ENCODE data around the gene ECI2.
A peak's percentile ranks its signal among the peaks of the same experiment; 100 is the strongest.

ECI2 gene

GRCh38 chr6:4134841-4135664 lies at the start of gene ECI2:
Gene ECI2, minus strand, starts transcription at chr6:4135575. Its CDS starts 15 bp downstream, at chr6:4135560.
- DNase-seq (ENCODE audit: low read depth): peak; percentile 81

- peak; percentile 60 for DNase-seq (ENCODE audit: low read depth)
These were observed 45.4 kb upstream of the ECI2 start for GRCh38 chr6:4180652-4181255.

GRCh38 chr6:4179960-4180651 lies 44.7 kb upstream of the ECI2 start:
- DNase-seq (ENCODE audit: low read depth): peak; percentile 7

- DNase-seq (ENCODE audit: low read depth): no peak
These were observed 43.5 kb upstream of the ECI2 start for GRCh38 chr6:4178737-4179333.

- DNase-seq (ENCODE audit: low read depth): no peak
These were observed 41.5 kb upstream of the ECI2 start for GRCh38 chr6:4176907-4177306.

- DNase-seq (ENCODE audit: low read depth): no peak
These were observed 38.7 kb upstream of the ECI2 start for GRCh38 chr6:4174042-4174441.

- no peak for DNase-seq (ENCODE audit: low read depth)
These were observed 37.0 kb upstream of the ECI2 start for GRCh38 chr6:4172368-4172767.

- no peak for DNase-seq (ENCODE audit: low read depth)
These were observed 34.9 kb upstream of the ECI2 start for GRCh38 chr6:4170297-4170696.

- no peak for DNase-seq (ENCODE audit: low read depth)
These were observed 33.8 kb upstream of the ECI2 start for GRCh38 chr6:4169028-4169789.

GRCh38 chr6:4167833-4168232 lies 32.5 kb upstream of the ECI2 start:
- no peak for DNase-seq (ENCODE audit: low read depth)

GRCh38 chr6:4167123-4167522 lies 31.7 kb upstream of the ECI2 start:
- DNase-seq (ENCODE audit: low read depth): no peak

- peak; percentile 17 for DNase-seq (ENCODE audit: low read depth)
These were observed 29.1 kb upstream of the ECI2 start for GRCh38 chr6:4164456-4164855.

GRCh38 chr6:4164117-4164442 lies 28.7 kb upstream of the ECI2 start:
- no peak for DNase-seq (ENCODE audit: low read depth)

- no peak for DNase-seq (ENCODE audit: low read depth)
These were observed 28.2 kb upstream of the ECI2 start for GRCh38 chr6:4163408-4164116.

GRCh38 chr6:4162370-4162769 lies 27.0 kb upstream of the ECI2 start:
- DNase-seq (ENCODE audit: low read depth): no peak

- no peak for DNase-seq (ENCODE audit: low read depth)
These were observed 24.1 kb upstream of the ECI2 start for GRCh38 chr6:4159491-4159890.

- DNase-seq (ENCODE audit: low read depth): no peak
These were observed 22.1 kb upstream of the ECI2 start for GRCh38 chr6:4157506-4157905.

- DNase-seq (ENCODE audit: low read depth): peak; percentile 91
These were observed 20.6 kb upstream of the ECI2 start for GRCh38 chr6:4155848-4156466.

GRCh38 chr6:4153514-4153985 lies 18.2 kb upstream of the ECI2 start:
- no peak for DNase-seq (ENCODE audit: low read depth)

GRCh38 chr6:4145083-4145482 lies 9.7 kb upstream of the ECI2 start:
- no peak for DNase-seq (ENCODE audit: low read depth)

- no peak for DNase-seq (ENCODE audit: low read depth)
These were observed 3.9 kb upstream of the ECI2 start for GRCh38 chr6:4139272-4139671.
